Measurements from ENCODE around the gene EFR3B. TPM values are rescaled to one million over a fixed set of nuclear protein-coding genes. Genes with fewer than 3 reads are reported as not detected.
A peak's percentile ranks its signal among the peaks of the same experiment; 100 is the strongest.

EFR3B gene
- total RNA-seq, 6 experiments from 2014 or later, result 0.17 to 0.54 (median 0.33) TPM

DNA sequence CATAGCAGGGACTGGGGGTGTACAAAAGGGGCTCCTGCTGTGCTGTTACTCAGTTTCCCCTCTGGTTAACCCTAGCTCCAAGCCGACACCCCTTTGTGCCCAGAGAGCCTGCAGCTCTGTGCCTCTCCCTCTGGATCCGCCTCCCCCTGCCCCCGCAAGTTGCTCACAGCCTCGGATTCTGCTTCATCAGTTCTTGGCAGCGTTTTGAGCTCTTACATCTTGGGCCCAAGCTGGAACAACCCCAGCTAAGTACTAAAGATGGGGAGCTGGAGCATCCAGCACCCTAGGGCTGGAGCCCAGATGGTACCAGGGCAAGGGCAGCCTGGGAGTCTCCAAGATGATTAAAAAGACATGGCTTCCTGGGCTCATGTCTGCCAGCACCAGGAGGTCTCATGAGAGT, 85.8 kb downstream of the EFR3B start:
- TF ChIP-seq, protein P1, sequence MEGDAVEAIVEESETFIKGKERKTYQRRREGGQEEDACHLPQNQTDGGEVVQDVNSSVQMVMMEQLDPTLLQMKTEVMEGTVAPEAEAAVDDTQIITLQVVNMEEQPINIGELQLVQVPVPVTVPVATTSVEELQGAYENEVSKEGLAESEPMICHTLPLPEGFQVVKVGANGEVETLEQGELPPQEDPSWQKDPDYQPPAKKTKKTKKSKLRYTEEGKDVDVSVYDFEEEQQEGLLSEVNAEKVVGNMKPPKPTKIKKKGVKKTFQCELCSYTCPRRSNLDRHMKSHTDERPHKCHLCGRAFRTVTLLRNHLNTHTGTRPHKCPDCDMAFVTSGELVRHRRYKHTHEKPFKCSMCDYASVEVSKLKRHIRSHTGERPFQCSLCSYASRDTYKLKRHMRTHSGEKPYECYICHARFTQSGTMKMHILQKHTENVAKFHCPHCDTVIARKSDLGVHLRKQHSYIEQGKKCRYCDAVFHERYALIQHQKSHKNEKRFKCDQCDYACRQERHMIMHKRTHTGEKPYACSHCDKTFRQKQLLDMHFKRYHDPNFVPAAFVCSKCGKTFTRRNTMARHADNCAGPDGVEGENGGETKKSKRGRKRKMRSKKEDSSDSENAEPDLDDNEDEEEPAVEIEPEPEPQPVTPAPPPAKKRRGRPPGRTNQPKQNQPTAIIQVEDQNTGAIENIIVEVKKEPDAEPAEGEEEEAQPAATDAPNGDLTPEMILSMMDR (IDR thresholded peaks at IDR 0.05), result no peak
- Mint-ChIP-seq H3K4me1 (ENCODE audit: low read depth) (peaks cover 10% of the 10 kb centered on the region), H3K36me3 (ENCODE audit: low read depth) (no peaks in the 10 kb centered on the region), H3K9me3 (no peaks in the 10 kb centered on the region), H3K4me3 (no peak overlapping the region), H3K27me3 (ENCODE audit: insufficient read depth) (peaks cover 10% of the 10 kb centered on the region), H3K27ac (no peak overlapping the region)
- DNase-seq, result peak; percentile 17

- DNase-seq, result no peak
- TF ChIP-seq, protein P1 (IDR thresholded peaks at IDR 0.05), result no peak
- peaks cover 17% of the 10 kb centered on the region for H3K27me3 Mint-ChIP-seq (ENCODE audit: insufficient read depth)
- no peaks in the 10 kb centered on the region for H3K9me3 Mint-ChIP-seq
- H3K4me3 Mint-ChIP-seq, result no peak overlapping the region
- H3K36me3 Mint-ChIP-seq (ENCODE audit: low read depth), result no peaks in the 10 kb centered on the region
- peaks cover 10% of the 10 kb centered on the region for H3K4me1 Mint-ChIP-seq (ENCODE audit: low read depth)
- no peak overlapping the region for H3K27ac Mint-ChIP-seq
Measured at GRCh38 chr2:25129901-25130520, 88.1 kb downstream of the EFR3B start.

DNA sequence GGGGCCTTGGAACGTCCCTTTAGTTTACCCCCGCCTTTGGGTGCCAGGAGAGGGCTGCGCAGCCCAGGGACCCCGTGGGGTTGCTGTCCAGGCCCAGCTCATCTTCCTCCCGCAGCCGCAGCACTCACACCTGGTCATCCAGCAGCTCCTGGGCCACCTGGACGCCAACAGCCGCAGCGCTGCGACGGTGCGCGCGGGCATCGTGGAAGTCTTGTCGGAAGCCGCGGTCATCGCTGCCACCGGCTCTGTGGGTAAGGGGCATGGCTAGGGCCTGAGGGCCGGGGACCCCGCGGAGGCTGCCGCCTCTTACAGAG, 89.3 kb downstream of the EFR3B start:
- no peaks in the 10 kb centered on the region for H3K36me3 Mint-ChIP-seq (ENCODE audit: low read depth)
- H3K9me3 Mint-ChIP-seq, result no peaks in the 10 kb centered on the region
- no peak for DNase-seq
- peaks cover 27% of the 10 kb centered on the region for H3K27me3 Mint-ChIP-seq (ENCODE audit: insufficient read depth)
- TF ChIP-seq, protein P1 (IDR thresholded peaks at IDR 0.05), result no peak
- H3K4me1 Mint-ChIP-seq (ENCODE audit: low read depth), result peaks cover 10% of the 10 kb centered on the region
- H3K27ac Mint-ChIP-seq, result no peak overlapping the region
- H3K4me3 Mint-ChIP-seq, result no peak overlapping the region

GRCh38 chr2:25131567-25132298, 89.9 kb downstream of the EFR3B start:
- DNase-seq, result no peak
- H3K27me3 Mint-ChIP-seq (ENCODE audit: insufficient read depth), result peaks cover 32% of the 10 kb centered on the region
- peaks cover 10% of the 10 kb centered on the region for H3K4me1 Mint-ChIP-seq (ENCODE audit: low read depth)
- H3K4me3 Mint-ChIP-seq, result no peak overlapping the region
- no peaks in the 10 kb centered on the region for H3K9me3 Mint-ChIP-seq
- no peak overlapping the region for H3K27ac Mint-ChIP-seq
- no peaks in the 10 kb centered on the region for H3K36me3 Mint-ChIP-seq (ENCODE audit: low read depth)
- TF ChIP-seq, protein P1 (IDR thresholded peaks at IDR 0.05), result no peak

- H3K4me3 Mint-ChIP-seq, result no peak overlapping the region
- no peak for DNase-seq
Measured at GRCh38 chr2:25132299-25132635, 90.4 kb downstream of the EFR3B start.

More at GRCh38 chr2:25132299-25132635, 90.4 kb downstream of the EFR3B start:
- no peak overlapping the region for H3K27ac Mint-ChIP-seq
- peaks cover 10% of the 10 kb centered on the region for H3K4me1 Mint-ChIP-seq (ENCODE audit: low read depth)
- H3K9me3 Mint-ChIP-seq, result no peaks in the 10 kb centered on the region
- TF ChIP-seq, protein P1 (IDR thresholded peaks at IDR 0.05), result no peak
- peaks cover 38% of the 10 kb centered on the region for H3K27me3 Mint-ChIP-seq (ENCODE audit: insufficient read depth)
- H3K36me3 Mint-ChIP-seq (ENCODE audit: low read depth), result no peaks in the 10 kb centered on the region

Measured in HFFc6 (cell line).